Panc1 (cell line): ENCODE results near the gene ELOA. TPM values are rescaled to one million over a fixed set of nuclear protein-coding genes. Genes with fewer than 3 reads are reported as not detected.

Experiments used
- ATAC-seq: fragments of 200-7000 bp; cut with Tn5 transposase; 2 replicates; pipeline ENCODE4 v1.9.1; 2020; ENCODE audit warnings: mild to moderate bottlenecking, moderate library complexity
- BruUV-seq: library from RNA; stranded (reverse); fragments of 400-500 nt; replicated peaks from 2 replicates; lab custom pipeline; 2021; lab: Mats Ljungman, UMichigan
- CTCF ChIA-PET: fragments of 300-600 bp; sonication (Branson Sonifier 250); formaldehyde crosslinking; loops from one replicate; lab custom pipeline; 2022; ENCODE audit warnings: antibody characterized with exemption; lab: Charles Lee
- POLR2A ChIA-PET: fragments of 300-600 bp; sonication (Branson Sonifier 250); formaldehyde crosslinking; loops from one replicate; lab custom pipeline; 2022; ENCODE audit warnings: antibody characterized with exemption; lab: Charles Lee
- DNase-seq: peaks from one replicate; pipeline ENCODE4 v3.0.0-alpha.2; 2010; ENCODE audit warnings: low read depth, low spot score
- H3K27ac ChIP-seq: 2 replicates; pipeline ENCODE4 v1.5.1; 2011; ENCODE audit warnings: mild to moderate bottlenecking, low read length, inconsistent platforms
- H3K27me3 ChIP-seq: fragments of 200-500 bp; sonication (Bioruptor generic); 2 replicates; pipeline ENCODE4 v1.6.0; 2014; ENCODE audit warnings: low read length, inconsistent platforms; ENCODE audit not compliant: control insufficient read depth, insufficient read depth
- H3K36me3 ChIP-seq: fragments of 200-500 bp; sonication (Bioruptor generic); 2 replicates; pipeline ENCODE4 v1.5.1; 2014; ENCODE audit warnings: inconsistent platforms, mild to moderate bottlenecking, low read length, moderate library complexity; ENCODE audit not compliant: control insufficient read depth, insufficient read depth
- H3K4me1 ChIP-seq: 2 replicates; pipeline ENCODE4 v1.5.1; 2011; ENCODE audit warnings: inconsistent platforms, mild to moderate bottlenecking, low read length, moderate library complexity; ENCODE audit not compliant: control insufficient read depth, insufficient read depth
- H3K4me3 ChIP-seq, 2 experiments: 2 replicates each; pipeline ENCODE4 v1.5.1; 2011 to 2012; ENCODE audit warnings: low read depth in 2 of 2, low read length in 2 of 2, mild to moderate bottlenecking in 2 of 2, inconsistent platforms in 1 of 2, moderate library complexity in 1 of 2
- H3K9me3 ChIP-seq: fragments of 200-500 bp; sonication (Bioruptor generic); 2 replicates; pipeline ENCODE4 v1.5.1; 2014; ENCODE audit warnings: low read depth, mild to moderate bottlenecking, inconsistent platforms, low read length, moderate library complexity; ENCODE audit not compliant: control insufficient read depth, insufficient read depth
- CTCF ChIP-seq: fragments of 450-650 bp; IDR thresholded peaks from 2 replicates; pipeline ENCODE4 v1.5.1; 2017; ENCODE audit warnings: mild to moderate bottlenecking
- POLR2AphosphoS5 ChIP-seq: IDR thresholded peaks from 2 replicates; pipeline ENCODE4 v1.6.1; 2012; ENCODE audit warnings: mild to moderate bottlenecking, low read depth, low read length, moderate library complexity
- SIN3A ChIP-seq: IDR thresholded peaks from 2 replicates; pipeline ENCODE4 v1.6.1; 2012; ENCODE audit warnings: low read depth, mild to moderate bottlenecking, low read length, moderate library complexity, borderline replicate concordance; ENCODE audit not compliant: insufficient read depth
- TCF7L2 ChIP-seq: IDR thresholded peaks from 2 replicates; pipeline ENCODE4 v1.6.1; 2011; ENCODE audit warnings: mild to moderate bottlenecking, low read depth, low read length, inconsistent platforms
- in situ Hi-C: cut with HindIII; loops from 2 replicates; pipeline ENCODE4 v1.10.0; 2016; ENCODE audit warnings: low sequenced_read_pairs, low pct_unique_long_range_greater_than_20kb
- intact Hi-C: fragments of 100-400 bp; cut with micrococcal nuclease; formaldehyde crosslinking; loops from one replicate; pipeline ENCODE4 v1.10.0; 2022; ENCODE audit not compliant: unreplicated experiment
- total RNA-seq: library from RNA; stranded (reverse); gene quantifications from one replicate; pipeline ENCODE4 v1.2.1, GENCODE V29; 2021; ENCODE audit not compliant: unreplicated experiment
- TF ChIP-seq, protein P1 (sequence below), 2 experiments: IDR thresholded peaks; 2 replicates each; pipeline ENCODE4 v1.6.1; 2011 to 2012; ENCODE audit warnings: low read depth in 2 of 2, control low read depth in 1 of 2, low read length in 1 of 2, mild to moderate bottlenecking in 1 of 2, moderate library complexity in 1 of 2; ENCODE audit not compliant: insufficient read depth in 1 of 2

Gene ELOA
- total RNA-seq, 1 experiment from 2014 or later = 58.5 TPM

DNA sequence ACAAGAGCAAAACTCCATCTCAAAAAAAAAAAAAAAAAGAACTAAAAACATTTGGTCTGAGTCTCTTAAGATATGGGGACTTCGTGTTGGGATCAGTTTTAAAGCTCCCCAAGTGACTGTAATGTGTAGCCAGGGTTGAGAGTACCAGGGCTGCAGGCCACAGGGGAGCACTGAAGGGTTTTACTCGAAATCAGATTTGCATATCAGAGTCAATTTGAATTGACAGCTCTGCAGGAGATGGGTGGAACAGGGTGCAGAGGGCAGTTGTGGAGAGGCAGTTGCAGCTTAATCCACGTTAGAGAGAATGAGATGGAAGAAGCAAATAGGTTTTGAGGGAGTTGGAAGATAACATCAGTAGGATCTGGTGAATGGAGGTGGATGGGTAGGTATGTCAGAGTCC is 20.6 kb upstream of the ELOA start:
- intact Hi-C loops = no loop called here
- Histone ChIP-seq H3K27me3 (no peaks in the 10 kb centered on the region), H3K4me1 (peaks cover 5% of the 10 kb centered on the region; the same call in 1 of the 2 replicates), H3K4me3 (no peak overlapping the region), H3K27ac (no peak overlapping the region), H3K36me3 (no peaks in the 10 kb centered on the region), H3K9me3 (no peaks in the 10 kb centered on the region)
- TF ChIP-seq POLR2AphosphoS5 = no peak
- TF ChIP-seq TCF7L2 = no peak
- no peak for TF ChIP-seq SIN3A
- TF ChIP-seq, protein P1, sequence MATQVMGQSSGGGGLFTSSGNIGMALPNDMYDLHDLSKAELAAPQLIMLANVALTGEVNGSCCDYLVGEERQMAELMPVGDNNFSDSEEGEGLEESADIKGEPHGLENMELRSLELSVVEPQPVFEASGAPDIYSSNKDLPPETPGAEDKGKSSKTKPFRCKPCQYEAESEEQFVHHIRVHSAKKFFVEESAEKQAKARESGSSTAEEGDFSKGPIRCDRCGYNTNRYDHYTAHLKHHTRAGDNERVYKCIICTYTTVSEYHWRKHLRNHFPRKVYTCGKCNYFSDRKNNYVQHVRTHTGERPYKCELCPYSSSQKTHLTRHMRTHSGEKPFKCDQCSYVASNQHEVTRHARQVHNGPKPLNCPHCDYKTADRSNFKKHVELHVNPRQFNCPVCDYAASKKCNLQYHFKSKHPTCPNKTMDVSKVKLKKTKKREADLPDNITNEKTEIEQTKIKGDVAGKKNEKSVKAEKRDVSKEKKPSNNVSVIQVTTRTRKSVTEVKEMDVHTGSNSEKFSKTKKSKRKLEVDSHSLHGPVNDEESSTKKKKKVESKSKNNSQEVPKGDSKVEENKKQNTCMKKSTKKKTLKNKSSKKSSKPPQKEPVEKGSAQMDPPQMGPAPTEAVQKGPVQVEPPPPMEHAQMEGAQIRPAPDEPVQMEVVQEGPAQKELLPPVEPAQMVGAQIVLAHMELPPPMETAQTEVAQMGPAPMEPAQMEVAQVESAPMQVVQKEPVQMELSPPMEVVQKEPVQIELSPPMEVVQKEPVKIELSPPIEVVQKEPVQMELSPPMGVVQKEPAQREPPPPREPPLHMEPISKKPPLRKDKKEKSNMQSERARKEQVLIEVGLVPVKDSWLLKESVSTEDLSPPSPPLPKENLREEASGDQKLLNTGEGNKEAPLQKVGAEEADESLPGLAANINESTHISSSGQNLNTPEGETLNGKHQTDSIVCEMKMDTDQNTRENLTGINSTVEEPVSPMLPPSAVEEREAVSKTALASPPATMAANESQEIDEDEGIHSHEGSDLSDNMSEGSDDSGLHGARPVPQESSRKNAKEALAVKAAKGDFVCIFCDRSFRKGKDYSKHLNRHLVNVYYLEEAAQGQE (IDR thresholded peaks at IDR 0.05; ENCODE audit: insufficient read depth in 1 of 2, low read depth in 2 of 2, low read length in 1 of 2) = no peak
- no peak for TF ChIP-seq CTCF
- DNase-seq (no peak), ATAC-seq (no peak)
- BruUV-seq = no TSS peak
- ChIA-PET CTCF (interaction anchor here (0.6 kb wide), 1 partner anchor 10 kb away, joined by 6 read pairs; no protein-coding TSS in a partner anchor), POLR2A (interaction anchor here (0.6 kb wide), 1 partner anchor 23 kb away, joined by 5 read pairs; no protein-coding TSS in a partner anchor)
- in situ Hi-C loops = no loop called here

GRCh38 chr1:23726686-23727085 is 16.6 kb upstream of the ELOA start:
- DNase-seq = no peak
- TF ChIP-seq SIN3A = no peak
- TF ChIP-seq CTCF = no peak
- TF ChIP-seq POLR2AphosphoS5 = no peak
- TF ChIP-seq, protein P1 (IDR thresholded peaks at IDR 0.05; ENCODE audit: insufficient read depth in 1 of 2, low read depth in 2 of 2, low read length in 1 of 2) = no peak
- TF ChIP-seq TCF7L2 = no peak

More at GRCh38 chr1:23726686-23727085, 16.6 kb upstream of the ELOA start:
- peaks cover 5% of the 10 kb centered on the region; the same call in 1 of the 2 replicates for H3K4me1 ChIP-seq
- in situ Hi-C loops (no loop called here), intact Hi-C loops (no loop called here)
- ATAC-seq = no peak
- ChIA-PET CTCF (no interaction called here), POLR2A (interaction anchor here (0.6 to 0.7 kb wide), 2 partner anchors 8 to 151 kb away, joined by 3 to 4 read pairs; no protein-coding TSS in a partner anchor)
- no peak overlapping the region for H3K27ac ChIP-seq
- no peaks in the 10 kb centered on the region for H3K27me3 ChIP-seq
- no peak overlapping the region for H3K4me3 ChIP-seq
- no TSS peak for BruUV-seq
- H3K36me3 ChIP-seq = no peaks in the 10 kb centered on the region
- no peaks in the 10 kb centered on the region for H3K9me3 ChIP-seq
